ENCODE measurements around the gene DLL1.

DLL1 gene

DNA sequence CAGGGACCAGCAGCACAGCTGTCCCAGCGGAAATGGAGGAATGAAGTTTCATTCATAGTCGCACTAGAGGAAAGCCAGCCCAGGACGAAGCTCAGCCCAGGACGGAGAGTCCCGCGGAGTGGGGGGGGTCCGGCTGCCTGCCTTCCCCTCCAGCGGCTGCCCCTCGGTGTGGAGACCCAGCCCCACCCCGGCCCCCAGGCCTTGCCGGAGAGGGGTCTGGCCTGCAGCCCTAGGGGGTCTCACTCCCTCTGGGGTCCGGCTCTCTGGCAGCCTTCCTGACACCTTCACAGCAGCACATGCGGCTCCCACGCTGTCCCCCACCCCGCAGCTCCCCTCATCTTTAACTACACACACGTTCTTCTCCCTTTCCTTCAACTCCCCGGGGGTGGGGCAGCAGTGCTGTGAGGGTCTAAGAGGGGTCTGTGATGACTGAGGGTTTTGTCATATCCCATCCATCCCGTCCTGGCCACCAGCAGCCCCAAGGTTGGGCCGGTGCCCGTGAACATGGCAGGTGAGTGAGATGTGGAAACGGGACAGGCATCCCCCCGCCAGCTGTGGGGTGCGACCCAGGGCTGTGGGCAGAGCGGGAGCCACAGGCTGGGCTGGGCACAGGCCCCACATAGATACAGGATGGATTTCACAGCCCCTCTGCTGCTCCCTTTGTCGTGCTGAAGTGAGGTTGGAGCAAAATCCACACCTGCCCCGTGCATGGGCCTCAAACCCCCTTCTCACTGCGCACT lies 41.8 kb downstream of the DLL1 start:
- no peak for DNase-seq

DNA sequence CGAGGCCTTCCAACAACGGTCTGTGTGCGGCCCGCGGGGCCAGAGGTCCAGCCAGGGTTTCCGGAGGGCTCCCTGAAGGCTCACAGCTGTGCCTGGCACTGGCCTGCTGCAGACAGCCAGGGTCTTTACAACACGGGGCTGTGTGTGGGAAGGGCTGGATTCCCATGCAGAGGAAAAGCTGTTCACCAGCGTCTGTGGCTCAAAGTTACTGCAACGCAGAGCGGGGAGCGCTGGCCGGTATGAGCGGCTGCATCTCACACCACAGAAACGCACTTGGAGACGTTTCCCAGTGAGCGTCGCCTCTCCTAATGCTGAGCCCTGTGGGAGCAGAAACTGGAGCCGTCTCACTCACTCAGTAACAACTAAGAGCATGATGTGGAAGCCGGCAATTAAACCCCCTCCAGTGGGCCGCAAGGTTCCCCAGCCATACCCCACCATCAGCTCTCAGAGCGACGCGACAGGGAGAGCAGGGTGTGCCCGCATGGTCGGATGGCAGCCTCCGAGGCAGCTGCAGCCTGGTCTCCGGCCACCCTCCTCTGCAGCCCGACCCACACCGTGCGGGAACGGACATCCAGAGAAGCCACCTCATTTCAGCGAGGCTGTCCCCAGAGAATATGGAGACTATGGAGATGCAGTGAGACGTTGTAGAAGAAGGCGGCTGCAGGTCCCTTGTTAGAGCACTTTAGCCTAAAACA lies 42.6 kb downstream of the DLL1 start:
- DNase-seq: no peak

DNA sequence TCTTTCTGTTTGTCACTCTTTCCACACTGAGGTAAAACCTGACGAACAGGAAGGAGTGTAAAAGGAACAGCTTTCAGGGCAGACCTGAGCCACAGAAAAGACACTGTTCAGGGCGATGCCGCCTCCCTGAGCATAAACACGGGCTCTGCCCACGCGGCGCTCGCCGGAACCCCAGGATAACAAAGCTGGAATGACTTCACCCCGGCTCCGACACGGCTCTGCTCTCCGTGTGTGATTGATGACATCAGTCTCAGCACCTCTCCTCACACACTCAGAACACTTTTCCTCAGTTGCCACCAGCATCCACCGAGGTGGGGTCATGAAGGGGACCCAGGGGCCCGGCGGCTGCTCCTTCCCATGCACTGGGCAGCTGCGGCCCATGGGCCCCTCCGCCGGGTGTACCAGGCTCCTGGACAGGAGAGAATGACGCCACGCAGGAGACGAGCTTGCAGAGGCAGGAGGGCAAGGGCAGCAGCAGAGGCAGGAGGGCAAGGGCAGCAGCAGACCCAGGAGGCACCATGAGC lies 43.6 kb downstream of the DLL1 start:
- no peak for DNase-seq

DNA sequence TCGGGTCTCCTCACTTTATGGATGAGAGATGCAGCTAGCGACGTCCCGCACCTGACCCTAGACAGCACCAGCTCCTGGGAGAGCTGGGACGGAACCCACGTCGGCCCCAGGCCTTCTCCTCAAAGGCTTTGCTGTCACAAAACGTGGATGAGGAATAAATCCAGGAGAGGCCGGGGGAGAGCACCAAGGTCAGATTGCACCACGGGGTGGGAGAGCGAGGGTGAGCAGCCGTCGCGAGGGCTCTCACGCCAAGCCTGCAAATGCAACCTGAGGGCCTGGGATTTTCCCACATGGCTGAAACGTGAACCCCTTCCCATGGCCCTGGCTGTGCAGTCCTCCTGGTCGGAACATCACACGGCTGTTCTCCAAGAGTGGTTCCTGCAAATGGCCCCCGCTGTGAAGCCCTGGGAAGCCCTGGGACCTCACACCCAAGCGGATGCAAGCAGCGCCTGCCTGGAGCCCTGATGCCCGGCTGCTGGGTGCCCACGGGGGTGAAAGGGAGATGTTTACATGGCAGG lies 45.3 kb downstream of the DLL1 start:
- no peak for DNase-seq

DNA sequence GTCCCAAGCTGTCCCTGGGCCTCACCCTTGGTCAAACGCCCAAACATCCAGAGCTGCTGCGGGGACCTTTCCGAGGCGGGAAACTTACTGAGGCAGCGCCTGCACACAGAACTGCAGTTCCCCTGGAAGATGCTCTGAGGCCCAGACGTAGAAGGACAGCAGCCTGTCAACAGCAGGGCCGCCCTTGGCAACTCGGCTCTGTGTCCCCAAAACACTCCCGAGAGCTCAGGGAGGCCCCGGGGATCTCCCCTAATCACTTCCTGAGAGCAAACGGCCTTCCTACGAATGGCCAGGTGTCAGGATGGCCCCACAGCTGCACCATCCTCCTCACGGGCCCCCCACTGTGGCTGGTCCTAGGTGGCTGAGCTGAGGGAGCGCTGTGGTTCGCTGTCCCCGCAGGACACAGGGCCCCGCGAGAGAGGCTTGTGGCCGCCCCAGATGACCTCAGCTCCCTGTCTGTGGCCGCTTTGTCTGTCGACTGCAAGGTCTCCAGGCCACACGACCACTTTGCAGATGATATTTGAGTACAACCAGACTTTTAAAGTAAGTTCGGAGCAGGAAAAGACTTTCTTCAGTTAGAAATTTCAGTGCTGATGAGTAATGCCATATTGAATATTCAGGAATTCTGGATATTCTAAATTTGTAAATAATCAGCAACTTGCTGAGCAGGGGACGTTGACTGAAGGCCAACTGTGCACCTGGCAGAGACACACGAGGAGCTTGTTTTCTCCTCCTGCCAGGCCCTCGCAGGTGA lies 46.0 kb downstream of the DLL1 start:
- DNase-seq: no peak

DNA sequence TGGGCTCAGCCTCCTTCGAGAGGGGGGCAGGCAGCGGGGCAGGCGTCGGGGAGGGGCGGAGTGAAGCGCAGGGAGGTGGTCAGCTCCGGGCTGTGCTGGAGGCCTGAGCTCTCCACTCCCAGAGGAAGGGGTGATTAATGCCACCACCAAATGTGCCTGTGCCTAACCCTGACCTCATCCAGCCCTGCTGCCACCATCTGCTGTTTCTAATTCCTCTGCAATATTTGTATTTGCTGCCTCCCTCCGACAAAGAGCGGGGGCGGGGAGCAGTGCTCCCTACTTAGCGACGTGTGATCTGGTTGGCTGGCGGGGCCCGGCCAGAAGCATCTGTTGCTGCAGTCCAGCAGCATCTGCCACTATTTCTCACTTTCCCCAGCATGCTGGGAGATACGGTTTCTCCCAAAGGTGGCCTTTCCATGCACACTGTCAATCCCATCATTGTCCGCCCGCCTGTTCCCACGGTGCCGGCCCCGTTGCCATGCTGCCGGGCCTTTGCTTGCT lies 47.0 kb downstream of the DLL1 start:
- DNase-seq: no peak

DNA sequence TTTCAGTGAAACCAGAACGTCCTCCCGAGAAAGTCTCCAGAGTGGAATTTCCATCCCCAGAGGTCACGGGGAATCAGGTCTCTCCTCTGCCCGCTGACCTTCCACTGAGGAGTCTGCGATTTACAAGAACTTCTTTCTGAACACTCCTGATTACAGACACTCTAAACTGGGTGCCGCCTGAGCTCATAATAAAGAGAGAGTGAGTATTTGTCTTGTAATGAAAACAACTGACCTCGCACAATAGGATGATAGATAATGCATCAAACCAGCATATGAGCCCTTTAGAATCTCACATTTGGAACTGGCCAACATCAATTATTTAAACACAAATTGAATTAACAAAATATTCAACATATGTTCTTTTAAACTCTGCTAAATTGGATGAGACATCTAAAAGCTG lies 47.5 kb downstream of the DLL1 start:
- no peak for DNase-seq

DNA sequence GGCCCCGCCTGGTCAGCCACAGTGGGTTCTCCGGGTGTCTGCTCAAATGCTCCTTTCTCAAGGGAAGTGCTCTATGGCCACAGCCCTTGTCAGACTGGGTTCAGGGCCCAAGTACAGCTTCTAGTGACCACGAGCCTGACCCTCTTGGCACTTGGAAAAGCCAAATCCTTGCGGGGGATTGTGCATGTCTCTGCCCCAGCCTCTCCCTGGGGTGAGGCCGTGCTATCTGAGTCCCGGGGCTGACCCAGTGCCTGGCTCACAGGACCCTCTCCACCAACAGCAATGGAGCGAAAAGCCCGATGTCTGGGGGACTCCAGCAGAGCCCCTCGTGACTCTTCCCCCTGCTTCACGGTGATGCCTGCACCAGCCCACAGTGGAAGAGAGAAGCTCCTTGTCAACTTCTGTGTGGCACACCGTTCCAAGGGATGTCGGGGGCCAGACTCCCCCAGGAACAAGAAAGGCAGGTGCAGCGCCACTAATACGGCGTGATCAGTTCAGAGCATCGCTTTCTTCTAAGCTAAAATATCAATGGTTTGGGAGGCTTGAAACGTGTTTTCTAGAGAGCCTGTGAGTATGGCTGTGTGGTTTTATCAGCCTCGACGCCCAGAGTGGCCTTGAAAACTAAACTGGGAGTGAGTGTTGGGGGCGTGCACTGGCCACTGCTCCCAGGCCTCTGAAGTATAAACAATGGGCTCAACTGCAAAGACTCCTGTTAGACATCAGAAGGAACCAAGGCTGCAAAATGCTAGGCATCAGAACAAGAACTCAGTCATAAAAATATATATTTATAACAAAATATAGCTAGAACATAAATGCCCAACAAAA lies 51.9 kb downstream of the DLL1 start:
- no peak for DNase-seq

DNA sequence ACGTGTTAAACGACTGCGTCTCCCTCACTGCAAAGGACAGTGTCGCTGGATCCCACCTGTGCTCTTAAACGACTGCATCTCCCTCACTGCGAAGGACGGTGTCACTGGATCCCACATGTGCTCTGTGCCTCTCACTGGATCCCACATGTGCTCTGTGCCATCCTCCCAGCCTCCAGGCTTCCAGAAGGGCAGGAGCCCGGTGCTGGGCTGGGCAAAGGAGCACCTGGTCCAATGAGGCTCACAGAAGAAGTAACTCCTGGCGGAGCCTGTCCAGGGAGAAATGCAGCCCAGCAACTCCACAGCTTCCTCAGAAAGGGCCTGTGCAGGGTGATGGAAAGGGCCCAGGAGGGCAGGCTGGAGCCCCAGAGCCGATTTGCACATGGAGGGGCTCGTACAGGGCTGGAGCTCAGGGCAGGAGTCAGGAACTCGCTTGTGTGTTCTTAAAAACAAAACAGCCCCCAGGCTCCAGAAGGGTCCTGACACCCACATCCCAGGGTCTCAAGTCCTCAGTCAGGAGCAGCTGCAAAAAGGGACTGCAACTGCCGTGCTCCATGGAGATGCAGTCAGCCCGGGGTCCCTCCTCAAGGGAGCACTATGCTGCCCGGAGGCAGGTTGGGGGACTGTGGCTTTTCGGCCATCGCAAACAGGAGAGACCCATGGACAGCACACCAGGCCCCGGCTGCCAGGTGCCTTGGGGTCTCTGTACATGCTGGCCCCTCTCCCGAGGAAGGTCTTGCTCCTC lies 52.7 kb downstream of the DLL1 start:
- no peak for DNase-seq

DNA sequence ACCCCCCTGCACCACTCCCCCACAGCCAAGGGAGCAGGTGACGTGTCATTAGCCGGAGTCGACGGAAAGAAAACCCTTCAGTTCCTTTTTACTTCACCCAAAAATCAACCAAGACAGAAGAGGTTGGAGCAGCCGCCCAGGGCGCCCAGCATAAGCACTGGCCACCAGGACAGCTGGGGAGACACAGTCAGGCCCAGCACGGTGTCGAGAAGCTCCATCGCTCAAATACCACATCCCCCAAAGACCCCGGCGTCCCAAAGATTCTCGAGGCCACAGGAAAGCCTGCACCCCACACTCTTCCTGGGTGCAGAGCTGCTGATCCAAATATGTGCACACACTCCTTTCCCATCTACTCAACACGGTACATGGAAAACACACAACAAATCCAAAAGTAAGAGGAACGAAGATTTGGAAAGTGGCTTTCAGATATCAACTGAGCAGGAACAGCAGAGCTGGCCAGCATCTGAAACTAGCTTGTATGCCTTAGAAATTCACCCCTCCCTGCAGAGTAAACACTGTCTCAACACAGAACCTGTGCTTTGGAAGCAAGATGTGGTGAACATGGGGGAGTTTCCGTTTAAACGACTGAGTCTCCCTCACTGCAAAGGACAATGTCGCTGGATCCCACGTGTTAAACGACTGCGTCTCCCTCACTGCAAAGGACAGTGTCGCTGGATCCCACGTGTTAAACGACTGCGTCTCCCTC lies 54.6 kb downstream of the DLL1 start:
- DNase-seq: no peak

DNA sequence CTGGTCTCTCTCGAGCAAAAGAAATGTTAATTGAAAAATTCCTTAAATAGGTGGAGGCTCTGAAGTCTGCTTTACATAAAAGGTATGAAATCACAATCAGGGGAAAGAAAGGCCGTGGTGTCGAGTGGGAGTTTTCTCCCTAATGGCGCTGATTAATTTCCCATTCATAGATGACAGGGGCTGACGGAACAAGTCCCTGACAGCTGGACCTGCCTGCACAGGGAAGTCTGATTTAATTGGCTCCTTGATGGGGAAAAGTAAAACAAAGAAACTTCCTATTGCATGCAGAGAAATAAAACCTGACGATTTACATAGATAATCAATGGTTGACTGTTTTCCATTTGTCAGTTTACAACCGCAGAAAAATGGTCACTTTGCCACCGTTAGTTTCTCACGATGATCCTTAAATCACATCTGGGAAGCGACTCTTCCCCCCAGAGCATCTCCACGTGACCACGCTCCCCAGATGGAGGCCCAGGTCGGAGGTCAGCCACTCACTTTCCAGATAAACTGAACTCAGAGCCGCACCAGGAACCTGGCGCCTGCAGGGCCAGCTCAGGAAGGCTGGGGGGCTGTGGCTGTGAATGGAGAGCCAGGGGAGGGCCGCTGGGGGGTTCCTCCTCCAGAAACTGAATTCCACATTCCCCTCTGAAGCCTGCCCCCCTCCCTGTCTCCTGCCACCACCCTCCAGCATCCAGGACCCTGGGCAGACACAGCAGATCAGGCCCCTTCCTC lies 55.3 kb downstream of the DLL1 start:
- DNase-seq: no peak

DNA sequence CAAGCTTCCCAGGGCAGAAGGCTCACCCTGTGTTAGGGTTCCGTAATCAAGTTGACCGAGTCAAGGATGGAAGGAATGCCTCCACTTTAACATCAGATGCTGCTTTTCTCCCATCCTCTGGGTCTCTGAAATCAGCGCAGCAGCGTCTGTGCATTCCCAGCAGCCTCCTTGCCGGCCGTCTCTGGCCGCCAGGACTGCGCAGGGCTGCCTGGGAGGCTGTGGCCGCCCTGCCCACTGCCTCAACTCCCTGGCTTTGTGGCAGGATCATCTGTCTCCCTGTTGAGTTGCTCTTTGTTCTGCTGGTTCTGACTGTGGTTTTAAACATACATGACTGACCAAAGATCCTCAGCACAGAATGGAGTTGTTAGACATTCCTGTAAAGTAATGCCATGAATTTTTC lies 56.5 kb downstream of the DLL1 start:
- no peak for DNase-seq

DNA sequence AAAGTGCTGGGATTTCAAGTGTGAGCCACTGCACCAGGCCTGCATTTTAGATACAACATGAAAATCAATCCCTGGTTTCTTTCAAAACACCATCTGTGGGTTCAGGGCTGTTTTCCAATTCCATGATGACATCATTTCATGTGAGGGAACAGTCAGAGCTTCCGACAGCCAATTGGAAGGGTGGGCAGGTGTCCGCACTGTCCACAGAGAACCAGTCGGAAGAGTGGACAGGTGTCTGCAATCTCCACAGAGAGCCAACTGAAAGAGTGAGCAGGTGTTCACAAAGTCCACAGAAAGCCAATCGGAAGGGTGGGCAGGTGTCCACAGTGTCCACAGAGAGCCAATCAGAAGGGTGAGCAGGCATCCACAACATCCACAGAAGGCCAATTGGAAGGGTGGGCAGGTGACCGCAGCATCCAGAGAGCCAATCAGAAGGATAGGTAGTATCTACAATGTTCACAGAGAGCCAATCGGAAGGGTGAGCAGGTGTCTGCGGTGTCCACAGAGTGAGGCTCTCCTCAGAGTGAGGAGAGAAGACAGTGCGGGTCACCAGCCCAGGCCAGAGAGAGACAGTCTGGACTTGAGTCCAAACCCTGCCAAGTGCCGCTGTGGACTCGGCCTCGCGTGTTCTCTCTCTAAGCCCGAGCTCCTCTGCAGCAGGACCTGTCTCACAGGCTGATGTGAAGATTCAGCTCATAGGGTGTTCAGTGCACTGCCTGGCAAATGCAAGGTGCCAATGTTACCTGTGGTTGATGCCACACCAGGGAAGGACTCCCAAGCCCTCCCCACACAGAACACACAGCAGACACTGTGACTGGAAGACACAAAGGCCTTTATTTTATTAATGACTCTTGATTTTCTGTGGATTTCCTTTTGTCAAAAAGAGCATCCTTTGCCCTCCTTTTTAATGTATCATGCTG lies 57.3 kb downstream of the DLL1 start:
- DNase-seq: peak in 1 of 2 experiments; percentile 1

Measured in NCI-H446 (cell line).